Right lung (tissue), 5 donors: ENCODE measurements around the gene SCIMP. TPM values are rescaled to one million over a fixed set of nuclear protein-coding genes. Genes with fewer than 3 reads are reported as not detected.
"Not testable (repeated sequence)": the region's sequence is repeated elsewhere in the genome, so short reads cannot be mapped to it uniquely, and the experiment has no call there.

Source experiments
- DNase-seq, 2 donors: peaks; one replicate each; pipeline ENCODE4 v3.0.0-alpha.2; 2013
- polyA plus RNA-seq, 5 donors: library from polyadenylated mRNA; unstranded; fragments of 120-200 nt; gene quantifications; one replicate each; pipeline versions ENCODE4 v1.2.1 to v1.2.3, GENCODE V29; 2013; ENCODE audit warnings: inconsistent platforms in 1 of 5, low replicate concordance in 1 of 5; ENCODE audit not compliant: insufficient read length in 5 of 5, insufficient read depth in 1 of 5

The SCIMP gene
- polyA plus RNA-seq, 5 donors: 1.4 to 2.5 (median 2.1) TPM

GRCh38 chr17:5239769-5240168 lies 5.1 kb upstream of the SCIMP start:
- not testable (repeated sequence) for DNase-seq

GRCh38 chr17:5238333-5238732 lies 3.7 kb upstream of the SCIMP start:
- no peak for DNase-seq

- no peak for DNase-seq
Observed at GRCh38 chr17:5237541-5238016, 2.9 kb upstream of the SCIMP start.

- no peak for DNase-seq
Observed at GRCh38 chr17:5236938-5237540, 2.4 kb upstream of the SCIMP start.

GRCh38 chr17:5233492-5233891 lies 1.2 kb downstream of the SCIMP start:
- DNase-seq: not testable (repeated sequence)

GRCh38 chr17:5226940-5227878 lies 7.5 kb downstream of the SCIMP start:
- no peak for DNase-seq

- DNase-seq: no peak
Observed at GRCh38 chr17:5225668-5226457, 8.8 kb downstream of the SCIMP start.

GRCh38 chr17:5221912-5222311 lies 12.7 kb downstream of the SCIMP start:
- DNase-seq: not testable (repeated sequence)

- no peak for DNase-seq
Observed at GRCh38 chr17:5220074-5220473, 14.6 kb downstream of the SCIMP start.

- no peak for DNase-seq
Observed at GRCh38 chr17:5219536-5219935, 15.1 kb downstream of the SCIMP start.

- not testable (repeated sequence) for DNase-seq
Observed at GRCh38 chr17:5217562-5217961, 17.1 kb downstream of the SCIMP start.

- DNase-seq: no peak
Observed at GRCh38 chr17:5211458-5211857, 23.2 kb downstream of the SCIMP start.

GRCh38 chr17:5210614-5211252 lies 23.9 kb downstream of the SCIMP start:
- no peak for DNase-seq

GRCh38 chr17:5210091-5210490 lies 24.6 kb downstream of the SCIMP start:
- no peak for DNase-seq

- DNase-seq: no peak
Observed at GRCh38 chr17:5209396-5209795, 25.3 kb downstream of the SCIMP start.

GRCh38 chr17:5203908-5204294 lies 30.8 kb downstream of the SCIMP start:
- DNase-seq: no peak

- DNase-seq: no peak
Observed at GRCh38 chr17:5203178-5203907, 31.3 kb downstream of the SCIMP start.

- DNase-seq: no peak
Observed at GRCh38 chr17:5201011-5201410, 33.6 kb downstream of the SCIMP start.

- no peak for DNase-seq
Observed at GRCh38 chr17:5200360-5200759, 34.3 kb downstream of the SCIMP start.

GRCh38 chr17:5198472-5198871 lies 36.2 kb downstream of the SCIMP start:
- no peak for DNase-seq

GRCh38 chr17:5194346-5194745 lies 40.3 kb downstream of the SCIMP start:
- no peak for DNase-seq
